Osteocyte (in vitro differentiated cells): ENCODE results near the gene ZFAND2B. TPM values are rescaled to one million over a fixed set of nuclear protein-coding genes. Genes with fewer than 3 reads are reported as not detected.

Source experiments
- DNase-seq: peaks from one replicate; pipeline ENCODE4 v3.0.0; 2021; ENCODE audit warnings: mixed read lengths; ENCODE audit not compliant: unreplicated experiment; ENCODE audit errors: extremely low spot score
- H3K27ac Mint-ChIP-seq: one replicate; pipeline ENCODE4 v1.8.0; 2021; ENCODE audit warnings: mild to moderate bottlenecking, mixed read lengths; ENCODE audit not compliant: unreplicated experiment
- H3K27me3 Mint-ChIP-seq: one replicate; pipeline ENCODE4 v1.8.0; 2021; ENCODE audit warnings: mixed read lengths; ENCODE audit not compliant: unreplicated experiment
- H3K36me3 Mint-ChIP-seq: one replicate; pipeline ENCODE4 v1.8.0; 2021; ENCODE audit warnings: mixed read lengths; ENCODE audit not compliant: unreplicated experiment
- H3K4me1 Mint-ChIP-seq: one replicate; pipeline ENCODE4 v1.8.0; 2021; ENCODE audit warnings: mixed read lengths; ENCODE audit not compliant: unreplicated experiment
- H3K4me3 Mint-ChIP-seq: one replicate; pipeline ENCODE4 v1.8.0; 2021; ENCODE audit warnings: mild to moderate bottlenecking, moderate library complexity, mixed read lengths; ENCODE audit not compliant: unreplicated experiment
- H3K9me3 Mint-ChIP-seq: one replicate; pipeline ENCODE4 v1.8.0; 2021; ENCODE audit warnings: mixed read lengths; ENCODE audit not compliant: unreplicated experiment
- CTCF ChIP-seq: fragments of 200-600 bp; sonication (generic); IDR thresholded peaks from 2 replicates; pipeline ENCODE4 v1.5.0; 2021; ENCODE audit warnings: antibody characterized with exemption, mild to moderate bottlenecking, moderate library complexity
- total RNA-seq: library from RNA; stranded (reverse); gene quantifications from 2 replicates; pipeline ENCODE4 v1.2.1, GENCODE V29; 2021

The ZFAND2B gene
- total RNA-seq, 1 donor from 2014 or later: 31.4 TPM

- no peak for TF ChIP-seq CTCF
- Mint-ChIP-seq H3K27ac (peak overlapping the region; percentile 77), H3K4me3 (no peak overlapping the region), H3K36me3 (peaks cover 15% of the 10 kb centered on the region), H3K27me3 (no peaks in the 10 kb centered on the region), H3K9me3 (no peaks in the 10 kb centered on the region), H3K4me1 (peaks cover 23% of the 10 kb centered on the region)
- DNase-seq: no peak
Observed at GRCh38 chr2:219172231-219173154, 34.1 kb upstream of the ZFAND2B start.

GRCh38 chr2:219173176-219173575, 33.4 kb upstream of the ZFAND2B start:
- DNase-seq: no peak
- Mint-ChIP-seq H3K27me3 (no peaks in the 10 kb centered on the region), H3K4me1 (peaks cover 25% of the 10 kb centered on the region), H3K9me3 (no peaks in the 10 kb centered on the region), H3K27ac (no peak overlapping the region), H3K36me3 (peaks cover 15% of the 10 kb centered on the region), H3K4me3 (no peak overlapping the region)
- TF ChIP-seq CTCF: no peak

- H3K27me3 Mint-ChIP-seq: no peaks in the 10 kb centered on the region
- no peak for DNase-seq
- no peak overlapping the region for H3K4me3 Mint-ChIP-seq
- peaks cover 29% of the 10 kb centered on the region for H3K4me1 Mint-ChIP-seq
- no peak overlapping the region for H3K27ac Mint-ChIP-seq
- H3K36me3 Mint-ChIP-seq: peaks cover 15% of the 10 kb centered on the region
- no peaks in the 10 kb centered on the region for H3K9me3 Mint-ChIP-seq
- TF ChIP-seq CTCF: no peak
Observed at GRCh38 chr2:219174146-219174545, 32.4 kb upstream of the ZFAND2B start.

- no peak for DNase-seq
- Mint-ChIP-seq H3K27me3 (no peaks in the 10 kb centered on the region), H3K4me3 (peak overlapping the region; percentile 3), H3K9me3 (no peaks in the 10 kb centered on the region), H3K36me3 (peaks cover 16% of the 10 kb centered on the region), H3K4me1 (peaks cover 32% of the 10 kb centered on the region), H3K27ac (no peak overlapping the region)
- no peak for TF ChIP-seq CTCF
Observed at GRCh38 chr2:219174801-219175200, 31.8 kb upstream of the ZFAND2B start.

GRCh38 chr2:219175486-219175885, 31.1 kb upstream of the ZFAND2B start:
- peaks cover 32% of the 10 kb centered on the region for H3K4me1 Mint-ChIP-seq
- H3K27me3 Mint-ChIP-seq: no peaks in the 10 kb centered on the region
- peak overlapping the region; percentile 89 for H3K4me3 Mint-ChIP-seq
- no peak for DNase-seq
- H3K9me3 Mint-ChIP-seq: no peaks in the 10 kb centered on the region
- no peak overlapping the region for H3K27ac Mint-ChIP-seq
- H3K36me3 Mint-ChIP-seq: peaks cover 19% of the 10 kb centered on the region
- no peak for TF ChIP-seq CTCF
